Measurements from ENCODE around the gene REELD1. TPM values are rescaled to one million over a fixed set of nuclear protein-coding genes. Genes with fewer than 3 reads are reported as not detected.

Gene REELD1
- total RNA-seq, 1 experiment from 2014 or later = not detected

GRCh38 chr4:146265950-146266490 lies 51.7 kb downstream of the REELD1 start:
- Mint-ChIP-seq H3K4me3 (no peak overlapping the region), H3K27me3 (ENCODE audit: low read depth) (no peaks in the 10 kb centered on the region; the same call in 1 of the 2 replicates), H3K36me3 (ENCODE audit: insufficient read depth in 1 of 3, low read depth in 3 of 3) (no peaks in the 10 kb centered on the region), H3K4me1 (peaks cover 10% of the 10 kb centered on the region in 2 experiments), H3K9me3 (no peaks in the 10 kb centered on the region), H3K27ac (peak overlapping the region in 2 of 3 experiments; percentile 45 to 53; a peak in 4 of 7 replicates)
- no peaks in the 10 kb centered on the region for H4K20me1 ChIP-seq (ENCODE audit: control insufficient read depth, insufficient read depth, insufficient read length)
- H3K14ac ChIP-seq (ENCODE audit: insufficient read depth, low read length) = no peak overlapping the region
- H3K27ac ChIP-seq (ENCODE audit: insufficient read length, low read depth, low read length) = no peak overlapping the region
- DNase-seq = no peak
- H2BK15ac ChIP-seq (ENCODE audit: low read depth, low read length) = no peak overlapping the region
- H3K4ac ChIP-seq (ENCODE audit: low read depth, low read length) = no peak overlapping the region
- TF ChIP-seq, protein P1, sequence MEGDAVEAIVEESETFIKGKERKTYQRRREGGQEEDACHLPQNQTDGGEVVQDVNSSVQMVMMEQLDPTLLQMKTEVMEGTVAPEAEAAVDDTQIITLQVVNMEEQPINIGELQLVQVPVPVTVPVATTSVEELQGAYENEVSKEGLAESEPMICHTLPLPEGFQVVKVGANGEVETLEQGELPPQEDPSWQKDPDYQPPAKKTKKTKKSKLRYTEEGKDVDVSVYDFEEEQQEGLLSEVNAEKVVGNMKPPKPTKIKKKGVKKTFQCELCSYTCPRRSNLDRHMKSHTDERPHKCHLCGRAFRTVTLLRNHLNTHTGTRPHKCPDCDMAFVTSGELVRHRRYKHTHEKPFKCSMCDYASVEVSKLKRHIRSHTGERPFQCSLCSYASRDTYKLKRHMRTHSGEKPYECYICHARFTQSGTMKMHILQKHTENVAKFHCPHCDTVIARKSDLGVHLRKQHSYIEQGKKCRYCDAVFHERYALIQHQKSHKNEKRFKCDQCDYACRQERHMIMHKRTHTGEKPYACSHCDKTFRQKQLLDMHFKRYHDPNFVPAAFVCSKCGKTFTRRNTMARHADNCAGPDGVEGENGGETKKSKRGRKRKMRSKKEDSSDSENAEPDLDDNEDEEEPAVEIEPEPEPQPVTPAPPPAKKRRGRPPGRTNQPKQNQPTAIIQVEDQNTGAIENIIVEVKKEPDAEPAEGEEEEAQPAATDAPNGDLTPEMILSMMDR (conservative IDR thresholded peaks at IDR 0.05) = no peak
- no peak overlapping the region for H2BK20ac ChIP-seq (ENCODE audit: low read depth, low read length, poor library complexity, severe bottlenecking)
- H2AFZ ChIP-seq (ENCODE audit: low read length) = no peak overlapping the region
- no peak overlapping the region for H3K18ac ChIP-seq (ENCODE audit: insufficient read length, low read depth, low read length)
- no peak overlapping the region for H3K23ac ChIP-seq (ENCODE audit: insufficient read length, low read depth, low read length)
- no CpG with 5 or more reads among the region's 2 CpGs for WGBS (ENCODE audit: extremely low coverage, insufficient read length, low lambda C conversion rate)
- no peak overlapping the region for H2BK12ac ChIP-seq (ENCODE audit: insufficient read length, low read depth, low read length)
- H3K23me2 ChIP-seq (ENCODE audit: insufficient read length, low read depth, low read length, poor library complexity, severe bottlenecking) = no peaks in the 10 kb centered on the region
- no peak overlapping the region for H2AK5ac ChIP-seq (ENCODE audit: insufficient read length, low read length)
- no peaks in the 10 kb centered on the region for H3K27me3 ChIP-seq (ENCODE audit: insufficient read depth, low read length)
- H3K56ac ChIP-seq (ENCODE audit: insufficient read length, low read depth, low read length) = no peak overlapping the region
- no peak overlapping the region for H3K4me2 ChIP-seq (ENCODE audit: insufficient read depth, insufficient read length, low read length)
- H4K91ac ChIP-seq (ENCODE audit: insufficient read length, low read depth, low read length) = no peak overlapping the region
- no peak overlapping the region for H2BK5ac ChIP-seq (ENCODE audit: insufficient read length, low read length)
- no peak overlapping the region for H3K9ac ChIP-seq (ENCODE audit: extremely low read depth, insufficient read length, low read length)
- H2BK120ac ChIP-seq (ENCODE audit: low read depth, low read length, poor library complexity, severe bottlenecking) = no peak overlapping the region
- H3T11ph ChIP-seq (ENCODE audit: low read length) = no peak overlapping the region
- H3K79me2 ChIP-seq (ENCODE audit: insufficient read depth, low read length) = no peaks in the 10 kb centered on the region
- H3K4me1 ChIP-seq (ENCODE audit: insufficient read depth, low read length) = peaks cover 2% of the 10 kb centered on the region; the same call in 1 of the 2 replicates
- no peaks in the 10 kb centered on the region for H3K9me3 ChIP-seq (ENCODE audit: control insufficient read depth, low read depth, low read length)
- no peak overlapping the region for H4K5ac ChIP-seq (ENCODE audit: insufficient read length, low read depth, low read length)
- H4K8ac ChIP-seq (replicated peaks; ENCODE audit: insufficient read length, low read depth, low read length) = no peak overlapping the region
- H3K79me1 ChIP-seq (ENCODE audit: insufficient read depth, low read depth, low read length, poor library complexity, severe bottlenecking) = no peaks in the 10 kb centered on the region

Data from H9 (cell line).